DND-41 (cell line): ENCODE measurements around the gene TMEM165.

Experiments used
- ATAC-seq: fragments of 200-7000 bp; cut with Tn5 transposase; 3 replicates; pipeline ENCODE4 v1.9.1; 2021; ENCODE audit warnings: low read depth; ENCODE audit not compliant: insufficient read depth
- DNase-seq: peaks from one replicate; pipeline ENCODE4 v3.0.0-alpha.2; 2020
- H2AFZ ChIP-seq: 2 replicates; pipeline ENCODE4 v1.6.0; 2012; ENCODE audit warnings: low read depth, low read length
- H3K27ac ChIP-seq: 2 replicates; pipeline ENCODE4 v1.5.1; 2012; ENCODE audit warnings: low read length, inconsistent platforms
- H3K27me3 ChIP-seq: fragments of 200-600 bp; sonication (generic); 2 replicates; pipeline ENCODE4 v1.6.0; 2012; ENCODE audit warnings: low read length, mild to moderate bottlenecking, inconsistent platforms; ENCODE audit not compliant: insufficient read depth, poor library complexity
- H3K36me3 ChIP-seq: 2 replicates; pipeline ENCODE4 v1.5.1; 2012; ENCODE audit warnings: low read length, inconsistent platforms; ENCODE audit not compliant: insufficient read depth
- H3K4me1 ChIP-seq: 2 replicates; pipeline ENCODE4 v1.5.1; 2012; ENCODE audit warnings: mild to moderate bottlenecking, low read length; ENCODE audit not compliant: insufficient read depth
- H3K4me2 ChIP-seq: 2 replicates; pipeline ENCODE4 v1.6.0; 2012; ENCODE audit warnings: mild to moderate bottlenecking, moderate library complexity, low read length, inconsistent platforms; ENCODE audit not compliant: insufficient read depth
- H3K4me3 ChIP-seq, 2 experiments: fragments of 200-600 bp in 1 of 2; shearing (Covaris generic) in 1 of 2; 2 replicates each; pipeline ENCODE4 v1.5.1; 2012 to 2016; ENCODE audit warnings: inconsistent platforms in 2 of 2, low read length in 2 of 2, mild to moderate bottlenecking in 2 of 2, low read depth in 1 of 2, moderate library complexity in 1 of 2
- H3K79me2 ChIP-seq: 2 replicates; pipeline ENCODE4 v1.6.0; 2012; ENCODE audit warnings: low read length, inconsistent platforms; ENCODE audit not compliant: insufficient read depth
- H3K9ac ChIP-seq: 2 replicates; pipeline ENCODE4 v1.6.0; 2012; ENCODE audit warnings: low read depth, mild to moderate bottlenecking, inconsistent platforms, low read length, moderate library complexity
- H3K9me3 ChIP-seq: 2 replicates; pipeline ENCODE4 v1.5.1; 2012; ENCODE audit warnings: low read length, moderate library complexity, mild to moderate bottlenecking, inconsistent platforms; ENCODE audit not compliant: insufficient read depth, severe bottlenecking
- H4K20me1 ChIP-seq: 2 replicates; pipeline ENCODE4 v1.6.0; 2012; ENCODE audit warnings: low read length; ENCODE audit not compliant: insufficient read depth
- EZH2 ChIP-seq: IDR thresholded peaks from 3 replicates; pipeline ENCODE4 v1.6.1; 2012; ENCODE audit warnings: borderline replicate concordance, low read depth, mild to moderate bottlenecking, moderate library complexity, low read length, inconsistent platforms; ENCODE audit not compliant: severe bottlenecking
- TF ChIP-seq, protein P1 (sequence below): IDR thresholded peaks from 2 replicates; pipeline ENCODE4 v1.5.1; 2012; ENCODE audit warnings: borderline replicate concordance, low read length, moderate library complexity, mild to moderate bottlenecking; ENCODE audit not compliant: poor library complexity, severe bottlenecking; ENCODE audit errors: extremely low read depth

Gene TMEM165

GRCh38 chr4:55372259-55372658, 23.5 kb upstream of the TMEM165 start:
- Histone ChIP-seq H3K27ac (no peak overlapping the region), H2AFZ (no peak overlapping the region), H3K27me3 (no peaks in the 10 kb centered on the region), H3K79me2 (no peaks in the 10 kb centered on the region), H4K20me1 (no peaks in the 10 kb centered on the region), H3K9ac (no peak overlapping the region), H3K36me3 (peaks cover 31% of the 10 kb centered on the region), H3K9me3 (no peaks in the 10 kb centered on the region), H3K4me2 (no peak overlapping the region), H3K4me1 (no peaks in the 10 kb centered on the region), H3K4me3 (no peak overlapping the region)
- no peak for TF ChIP-seq EZH2
- TF ChIP-seq, protein P1, sequence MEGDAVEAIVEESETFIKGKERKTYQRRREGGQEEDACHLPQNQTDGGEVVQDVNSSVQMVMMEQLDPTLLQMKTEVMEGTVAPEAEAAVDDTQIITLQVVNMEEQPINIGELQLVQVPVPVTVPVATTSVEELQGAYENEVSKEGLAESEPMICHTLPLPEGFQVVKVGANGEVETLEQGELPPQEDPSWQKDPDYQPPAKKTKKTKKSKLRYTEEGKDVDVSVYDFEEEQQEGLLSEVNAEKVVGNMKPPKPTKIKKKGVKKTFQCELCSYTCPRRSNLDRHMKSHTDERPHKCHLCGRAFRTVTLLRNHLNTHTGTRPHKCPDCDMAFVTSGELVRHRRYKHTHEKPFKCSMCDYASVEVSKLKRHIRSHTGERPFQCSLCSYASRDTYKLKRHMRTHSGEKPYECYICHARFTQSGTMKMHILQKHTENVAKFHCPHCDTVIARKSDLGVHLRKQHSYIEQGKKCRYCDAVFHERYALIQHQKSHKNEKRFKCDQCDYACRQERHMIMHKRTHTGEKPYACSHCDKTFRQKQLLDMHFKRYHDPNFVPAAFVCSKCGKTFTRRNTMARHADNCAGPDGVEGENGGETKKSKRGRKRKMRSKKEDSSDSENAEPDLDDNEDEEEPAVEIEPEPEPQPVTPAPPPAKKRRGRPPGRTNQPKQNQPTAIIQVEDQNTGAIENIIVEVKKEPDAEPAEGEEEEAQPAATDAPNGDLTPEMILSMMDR: no peak
- DNase-seq: no peak
- ATAC-seq: no peak

DNA sequence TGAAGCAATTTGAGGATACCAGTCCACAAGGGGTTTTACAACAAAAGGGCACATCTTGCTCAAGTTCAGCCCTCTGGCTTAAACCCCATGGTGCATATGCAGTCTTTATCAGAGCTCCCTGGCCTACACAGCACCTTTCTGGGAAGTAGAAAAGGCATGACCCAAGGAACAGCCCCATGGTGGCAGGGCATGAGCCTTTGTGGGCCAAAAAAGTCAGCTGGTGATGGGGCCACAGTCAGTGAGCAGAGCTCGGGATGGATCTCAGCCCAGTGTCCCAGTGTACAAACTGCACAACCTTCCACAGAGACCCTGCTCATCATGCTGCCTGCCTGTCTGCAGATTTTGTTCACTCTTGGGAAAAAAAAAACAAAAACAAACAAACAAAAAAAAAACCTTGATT, 22.3 kb upstream of the TMEM165 start:
- H3K4me2 ChIP-seq: no peak overlapping the region
- TF ChIP-seq EZH2: no peak
- TF ChIP-seq, protein P1: no peak
- H4K20me1 ChIP-seq: no peaks in the 10 kb centered on the region
- no peaks in the 10 kb centered on the region for H3K9me3 ChIP-seq
- H3K27me3 ChIP-seq: no peaks in the 10 kb centered on the region
- H3K4me3 ChIP-seq: no peak overlapping the region
- H3K9ac ChIP-seq: no peak overlapping the region
- peaks cover 24% of the 10 kb centered on the region for H3K36me3 ChIP-seq
- H3K79me2 ChIP-seq: no peaks in the 10 kb centered on the region
- no peak overlapping the region for H2AFZ ChIP-seq
- DNase-seq (no peak), ATAC-seq (no peak)
- H3K27ac ChIP-seq: no peak overlapping the region
- no peaks in the 10 kb centered on the region for H3K4me1 ChIP-seq

- H3K4me3 ChIP-seq: no peak overlapping the region
- H3K4me1 ChIP-seq: no peaks in the 10 kb centered on the region
- H4K20me1 ChIP-seq: no peaks in the 10 kb centered on the region
- no peak for ATAC-seq
- H3K36me3 ChIP-seq: peaks cover 8% of the 10 kb centered on the region
- H3K9me3 ChIP-seq: no peaks in the 10 kb centered on the region
- H3K4me2 ChIP-seq: no peak overlapping the region
- no peak for DNase-seq
- H3K27ac ChIP-seq: no peak overlapping the region
- H3K9ac ChIP-seq: no peak overlapping the region
- no peak for TF ChIP-seq EZH2
- TF ChIP-seq, protein P1: no peak
- H3K79me2 ChIP-seq: no peaks in the 10 kb centered on the region
- no peak overlapping the region for H2AFZ ChIP-seq
- H3K27me3 ChIP-seq: no peaks in the 10 kb centered on the region
These were observed 19.1 kb upstream of the TMEM165 start for GRCh38 chr4:55376698-55377097.
